Erythroblast (primary cell): ENCODE measurements around the gene HLCS.

Source experiments
- GATA1 ChIP-seq: IDR thresholded peaks from 2 replicates; pipeline ENCODE4 v1.6.1; 2011; ENCODE audit warnings: low read depth, mild to moderate bottlenecking, control low read depth, low read length, moderate library complexity
- POLR2A ChIP-seq: IDR thresholded peaks from 2 replicates; pipeline ENCODE4 v1.6.1; 2011; ENCODE audit warnings: mild to moderate bottlenecking, low read length

GRCh38 chr21:36889401-36889800 is 77.1 kb downstream of the HLCS start:
- TF ChIP-seq POLR2A: no peak
- TF ChIP-seq GATA1: no peak
